Sciatic nerve (tissue), 2 donors: Measurements from ENCODE around the gene SIRPB1. TPM values are rescaled to one million over a fixed set of nuclear protein-coding genes. Genes with fewer than 3 reads are reported as not detected.

Experiments
- ATAC-seq: fragments of 200-7000 bp; cut with Tn5 transposase; one replicate; pipeline ENCODE4 v1.9.1; 2020; ENCODE audit warnings: mild to moderate bottlenecking, moderate library complexity
- DNase-seq: peaks from one replicate; pipeline ENCODE4 v3.0.0-alpha.2; 2020; ENCODE audit warnings: low spot score
- intact Hi-C: fragments of 100-400 bp; cut with DNase I; formaldehyde crosslinking; loops from one replicate; pipeline ENCODE4 v1.14.2; 2022
- total RNA-seq: library from RNA; stranded (reverse); fragmentation: NEBNext Ultra II Directional; extraction: Animal tissue kit (Norgen Biotek cat#: 25700); gene quantifications from one replicate; pipeline ENCODE4 v1.2.1, GENCODE V29; 2021
- donor health status: DM: no; HTN: no; CAD: no.
- donor health status: DM: no; HTN: no; CAD: no.

The SIRPB1 gene
- total RNA-seq, result 6.6 TPM

GRCh38 chr20:1619861-1620444 lies at the start of gene SIRPB1:
SIRPB1 (minus strand) TSS chr20:1620009; CDS start chr20:1619944, 65 bp downstream.
- intact Hi-C loops, result no loop called here
- no peak for DNase-seq
- ATAC-seq, result peak; percentile 55

DNA sequence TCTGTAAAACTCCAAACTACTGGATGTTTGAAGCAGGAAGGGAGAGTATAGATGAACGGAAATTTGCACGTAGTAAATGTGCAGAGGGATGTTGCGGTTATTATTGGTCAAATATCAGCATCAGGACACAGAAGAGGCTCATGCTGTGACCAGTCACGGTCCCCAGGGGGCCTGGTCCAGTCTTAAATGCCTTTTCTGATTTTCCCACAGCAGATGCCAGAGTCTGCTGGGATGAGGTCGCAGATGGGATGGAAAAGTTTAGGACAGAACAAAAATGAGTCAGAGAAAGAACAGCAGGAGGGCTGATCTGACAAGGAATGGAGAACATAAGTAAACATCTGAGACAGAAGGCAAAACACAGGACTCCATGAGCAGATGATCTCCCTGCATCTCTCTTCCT lies 49.5 kb upstream of the SIRPB1 start:
- no peak for ATAC-seq
- no peak for DNase-seq
- intact Hi-C loops, result no loop called here

GRCh38 chr20:1667502-1668085 lies 47.8 kb upstream of the SIRPB1 start:
- DNase-seq, result no peak
- ATAC-seq, result no peak

GRCh38 chr20:1666802-1667201 lies 47.0 kb upstream of the SIRPB1 start:
- no peak for ATAC-seq
- no peak for DNase-seq
- intact Hi-C loops, result no loop called here

More at GRCh38 chr20:1667502-1668085, 47.8 kb upstream of the SIRPB1 start:
- intact Hi-C loops, result no loop called here

- DNase-seq (no peak), ATAC-seq (no peak)
- intact Hi-C loops, result no loop called here
These were observed 45.5 kb upstream of the SIRPB1 start for GRCh38 chr20:1665345-1665744.

- intact Hi-C loops, result no loop called here
- DNase-seq, result no peak
- ATAC-seq, result no peak
These were observed 45.1 kb upstream of the SIRPB1 start for GRCh38 chr20:1664911-1665310.

- no peak for ATAC-seq
These were observed 44.1 kb upstream of the SIRPB1 start for GRCh38 chr20:1663917-1664316.

GRCh38 chr20:1661542-1662299 lies 41.9 kb upstream of the SIRPB1 start:
- DNase-seq, result no peak
- intact Hi-C loops, result no loop called here
- no peak for ATAC-seq

More at GRCh38 chr20:1663917-1664316, 44.1 kb upstream of the SIRPB1 start:
- intact Hi-C loops, result no loop called here
- DNase-seq, result no peak

DNA sequence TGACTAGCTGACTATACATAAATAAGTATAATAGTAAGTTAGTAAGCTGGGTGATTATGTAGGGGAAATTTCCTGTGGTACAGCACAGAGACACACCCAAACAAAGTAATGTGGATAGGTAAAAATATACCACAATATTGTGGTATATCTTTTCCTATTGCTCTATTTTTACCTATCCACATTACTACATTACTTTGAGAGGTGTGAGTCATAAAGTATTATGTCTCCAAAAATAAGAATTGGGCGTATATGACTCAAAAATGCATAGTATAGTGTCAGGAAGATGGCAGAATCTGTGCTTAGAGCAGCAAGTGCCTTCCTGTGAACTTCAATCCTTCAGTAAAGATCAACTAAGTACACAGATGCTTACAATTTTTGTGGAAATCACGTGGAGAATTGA lies 40.4 kb upstream of the SIRPB1 start:
- ATAC-seq (no peak), DNase-seq (no peak)
- intact Hi-C loops, result no loop called here

DNA sequence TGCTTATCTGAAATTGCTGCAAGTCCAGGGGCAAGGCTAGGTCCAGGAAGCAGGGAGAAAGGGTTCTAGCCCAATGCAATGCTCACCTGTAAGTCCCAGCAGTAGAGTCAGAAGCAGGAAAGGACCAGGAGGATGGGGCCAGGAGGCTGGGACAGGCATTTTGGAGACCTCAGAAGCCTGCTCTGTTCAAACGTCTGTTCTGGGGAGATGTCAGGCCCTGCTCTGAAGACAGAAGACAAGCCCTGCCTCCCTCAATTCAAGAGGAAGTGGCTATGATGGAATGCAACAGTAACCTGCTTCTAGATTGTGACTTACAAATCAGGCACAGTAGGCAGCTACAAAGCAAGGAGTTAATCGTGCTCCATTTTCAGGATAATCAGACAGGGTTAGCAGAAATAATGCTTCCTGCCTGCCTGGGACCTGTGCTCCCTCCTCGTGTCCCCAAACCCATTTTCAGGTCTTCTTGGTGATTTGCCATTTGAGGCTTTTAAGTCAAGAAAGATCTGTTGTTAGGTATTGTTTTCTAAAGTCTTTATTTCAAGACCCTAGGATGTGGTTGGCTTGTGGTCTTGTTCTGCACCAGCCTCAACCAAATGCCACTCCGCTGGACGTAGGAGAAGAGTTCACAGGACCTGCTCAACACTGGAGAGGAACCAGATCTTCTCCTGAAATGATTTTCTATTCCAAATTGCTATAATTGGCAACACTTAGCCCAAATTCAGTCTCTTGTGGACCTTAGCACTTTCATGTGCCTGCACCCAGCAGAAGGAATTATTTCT lies 37.9 kb upstream of the SIRPB1 start, which contains the start of gene SIRPG:
Gene SIRPG (minus strand): TSS at position 224 of the 779 bp plus-strand sequence. CDS start 65 bp downstream, at position 159.
- no peak for ATAC-seq
- no peak for DNase-seq
- intact Hi-C loops, result no loop called here

GRCh38 chr20:1656844-1657243 lies 37.0 kb upstream of the SIRPB1 start:
- intact Hi-C loops, result no loop called here
- ATAC-seq, result no peak
- DNase-seq, result no peak

- DNase-seq (no peak), ATAC-seq (no peak)
- intact Hi-C loops, result no loop called here
These were observed 35.2 kb upstream of the SIRPB1 start for GRCh38 chr20:1654996-1655395.

DNA sequence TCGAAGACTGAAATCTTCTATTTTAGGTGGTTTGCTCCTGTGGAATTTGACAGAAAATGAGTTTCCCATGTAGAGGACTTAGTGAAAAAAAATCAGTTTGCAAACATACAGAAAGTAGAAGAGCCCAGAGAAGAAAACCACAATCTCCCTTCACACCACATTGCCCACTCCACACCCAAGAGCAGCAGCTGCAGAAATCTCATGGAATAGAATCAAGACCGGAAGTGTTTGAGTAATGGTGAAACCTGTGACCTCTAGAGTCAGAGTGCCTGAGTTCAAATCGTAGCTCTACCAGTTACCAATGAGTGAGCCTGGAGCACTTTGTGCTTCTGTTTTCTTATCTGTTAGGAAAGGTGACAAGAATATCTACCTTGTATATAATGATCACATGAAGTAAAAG lies 33.2 kb upstream of the SIRPB1 start:
- DNase-seq (no peak), ATAC-seq (no peak)
- intact Hi-C loops, result no loop called here

GRCh38 chr20:1652104-1652503 lies 32.3 kb upstream of the SIRPB1 start:
- DNase-seq (no peak), ATAC-seq (no peak)
- intact Hi-C loops, result no loop called here

DNA sequence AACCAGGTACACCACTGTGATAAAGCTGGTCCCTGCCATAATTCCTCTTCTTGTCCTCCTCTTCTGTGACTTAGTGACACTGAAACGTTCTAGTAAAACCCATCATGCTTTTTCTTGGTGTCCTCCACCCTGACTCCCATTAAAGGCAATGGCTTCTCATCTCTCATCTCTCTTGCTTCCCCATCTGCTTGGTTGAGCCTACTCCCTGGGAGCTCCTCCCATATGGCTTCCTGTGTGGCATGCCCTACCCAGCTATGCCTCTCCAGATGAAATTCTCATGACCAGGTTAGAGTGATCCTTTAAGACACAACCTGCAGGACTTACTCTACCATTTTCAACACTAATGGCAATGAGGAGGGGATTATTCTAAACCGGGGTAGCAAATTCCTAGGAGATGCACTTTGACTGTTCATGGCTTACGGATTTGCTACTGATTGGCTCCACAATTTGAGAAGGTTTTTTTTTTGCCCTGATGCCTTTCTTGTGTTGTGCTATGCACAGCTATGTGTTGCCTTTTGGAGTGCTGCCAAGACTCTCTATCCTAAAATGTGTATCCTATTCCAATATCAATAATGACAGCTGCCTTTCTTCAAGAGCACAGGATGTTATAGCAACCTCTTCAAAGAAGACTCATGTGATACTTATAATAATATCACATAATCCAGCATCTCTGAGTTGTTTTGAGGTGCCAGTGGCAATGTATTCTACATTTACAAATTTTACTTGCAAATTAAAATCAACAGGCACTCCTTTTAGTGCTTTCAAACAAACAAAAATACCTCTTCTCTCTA lies 31.7 kb upstream of the SIRPB1 start:
- ATAC-seq (no peak), DNase-seq (no peak)
- intact Hi-C loops, result no loop called here

DNA sequence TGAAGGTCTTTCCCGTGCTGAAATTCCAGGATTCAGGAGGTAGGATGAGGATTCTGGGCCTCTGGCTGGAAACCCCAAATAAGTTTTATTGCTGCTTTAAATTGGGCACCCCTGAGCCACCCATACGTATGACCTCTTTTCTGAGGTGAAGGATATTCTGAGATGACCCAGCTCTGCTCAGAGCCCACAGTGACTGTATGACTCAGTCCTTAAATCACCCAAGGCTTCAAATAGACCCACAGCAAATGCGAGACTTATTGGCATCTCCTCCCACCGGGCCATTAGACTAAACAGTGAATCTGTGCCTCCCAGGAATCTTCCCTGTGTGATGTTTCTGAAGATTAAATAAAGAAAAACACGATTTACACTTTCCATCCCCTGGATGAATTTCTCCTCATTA lies 28.3 kb upstream of the SIRPB1 start:
- ATAC-seq (no peak), DNase-seq (no peak)
- intact Hi-C loops, result no loop called here

DNA sequence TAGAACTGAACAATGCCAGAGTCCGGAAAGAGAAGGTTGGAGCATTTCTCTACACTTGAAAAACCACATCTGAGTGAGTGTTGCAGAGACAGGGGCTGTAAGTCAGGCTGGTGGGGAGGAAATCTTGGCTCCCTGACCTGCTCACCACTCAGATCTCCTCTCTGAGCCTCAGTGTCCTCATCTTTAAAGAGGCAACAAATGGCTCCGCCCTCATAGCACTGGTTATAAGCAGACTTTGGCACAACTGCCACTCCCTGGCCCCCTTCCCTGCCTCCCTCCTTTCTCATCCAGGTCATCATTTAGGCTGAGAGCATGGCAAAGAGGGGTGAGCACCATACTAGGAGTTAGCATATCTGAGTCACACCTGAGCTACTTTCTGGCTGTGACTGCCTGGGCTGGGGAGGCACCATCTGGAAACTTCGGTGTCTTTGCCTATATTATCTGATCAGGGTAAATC lies 27.2 kb upstream of the SIRPB1 start:
- intact Hi-C loops, result no loop called here
- ATAC-seq, result no peak

DNA sequence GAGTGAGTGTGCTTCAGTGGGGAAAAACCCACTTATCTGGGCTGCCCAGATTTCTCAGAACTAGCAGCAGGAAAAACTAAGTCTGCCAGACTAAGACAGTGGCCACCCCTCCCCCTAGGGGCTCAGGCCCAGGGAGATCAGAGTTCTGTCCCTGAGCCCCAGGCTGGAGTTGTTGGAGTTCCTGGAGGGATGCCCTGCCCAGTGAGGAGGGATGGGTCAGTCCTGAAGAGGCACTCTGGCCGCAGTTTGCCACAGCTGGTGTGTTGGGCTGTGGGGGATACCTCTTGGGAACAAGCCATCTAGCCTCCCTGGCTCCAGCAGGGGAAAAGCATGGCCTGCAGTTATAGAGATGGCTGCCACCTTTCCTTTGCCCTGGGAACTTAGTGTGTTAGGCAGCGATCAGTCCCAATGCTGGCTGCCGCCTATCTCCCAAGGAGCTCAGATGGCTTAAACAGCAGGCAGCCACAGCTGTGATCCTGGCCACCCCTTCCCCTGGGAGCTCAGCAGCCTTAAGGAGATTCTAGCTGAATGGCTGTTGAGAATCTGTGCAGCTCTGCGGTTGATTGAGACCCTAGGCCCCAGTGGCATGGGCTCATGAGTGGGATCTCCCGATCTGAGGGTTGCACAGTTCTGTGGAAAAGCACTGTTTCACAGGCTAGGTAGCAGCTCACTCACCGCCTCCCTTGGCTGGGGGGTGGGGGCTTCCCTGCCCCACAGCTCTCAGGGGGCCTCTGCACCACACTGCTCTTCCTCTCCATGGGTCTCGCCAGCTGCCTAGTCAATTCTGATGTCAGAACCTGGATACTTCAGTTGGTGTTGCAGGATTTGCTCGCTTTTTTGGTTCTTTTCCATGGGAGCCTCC lies 24.5 kb upstream of the SIRPB1 start:
- DNase-seq, result no peak
- intact Hi-C loops, result no loop called here
- ATAC-seq, result no peak

More for the DNA sequence above, 27.2 kb upstream of the SIRPB1 start:
- no peak for DNase-seq
